Middle frontal gyrus (tissue), 1 donor: ENCODE measurements around the gene RFX8.
"Not testable (repeated sequence)": the region's sequence is repeated elsewhere in the genome, so short reads cannot be mapped to it uniquely, and the experiment has no call there.

ENCODE experiments used
- DNase-seq: peaks from one replicate; pipeline ENCODE4 v3.0.0-alpha.2; 2015; ENCODE audit warnings: low spot score; ENCODE audit errors: extremely low spot score

RFX8 gene

DNA sequence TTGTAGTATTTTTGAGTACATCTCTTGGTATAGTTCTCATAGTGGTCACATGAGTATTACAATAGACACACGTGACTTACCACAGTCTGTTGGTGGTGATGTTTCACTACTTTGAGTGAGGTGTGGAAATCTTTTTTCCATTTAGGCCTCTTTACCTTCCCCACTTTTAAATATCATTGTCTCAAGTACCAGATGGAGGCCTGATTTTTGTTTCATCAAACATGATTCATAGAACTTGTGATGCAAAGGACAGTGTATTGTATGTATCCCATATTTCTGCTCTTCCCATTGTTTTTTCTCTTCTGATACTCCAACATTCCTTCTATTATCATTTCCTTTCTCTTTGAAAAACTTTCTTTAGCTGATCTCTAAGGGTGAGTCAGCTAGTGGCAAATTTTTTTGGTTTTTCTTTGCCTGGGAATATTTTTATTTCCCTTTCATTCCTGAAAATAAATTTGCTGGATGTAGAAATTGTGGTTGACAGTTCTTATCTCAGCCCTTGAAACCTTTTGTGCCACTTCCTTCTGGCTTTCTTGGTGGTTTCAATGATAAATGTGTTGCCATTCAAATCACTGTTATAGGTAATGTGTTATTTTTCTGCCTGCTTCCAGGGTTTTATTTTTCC is 32.8 kb downstream of the RFX8 start:
- no peak for DNase-seq

DNA sequence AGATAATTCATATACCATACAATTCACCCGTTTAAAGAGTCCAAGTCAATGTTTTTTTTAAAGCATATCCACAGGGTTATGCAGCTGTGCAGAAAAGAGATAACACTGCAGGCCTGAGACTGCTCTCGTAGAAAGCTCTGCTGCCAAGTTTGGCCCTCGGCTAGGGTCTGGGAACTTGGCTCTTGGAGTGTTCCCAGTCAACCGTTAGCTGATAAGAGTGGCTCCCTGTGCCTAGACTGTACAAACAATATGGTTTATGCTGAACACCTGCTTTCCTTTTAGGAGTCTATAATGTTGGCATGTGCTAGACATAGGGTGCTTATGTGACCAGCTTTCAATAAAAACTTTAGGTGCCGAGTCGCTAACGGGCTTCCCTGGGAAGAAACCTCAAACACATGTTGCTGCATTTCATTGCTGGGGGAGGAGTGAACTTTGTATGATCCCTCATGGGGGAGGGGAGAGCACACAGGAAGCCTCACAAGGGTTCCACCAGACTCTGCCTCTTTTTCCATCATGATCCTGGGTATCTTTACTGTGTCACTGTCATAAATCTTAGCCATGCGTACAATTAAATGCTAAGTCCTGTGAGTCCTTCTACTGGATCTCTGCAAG is 34.7 kb downstream of the RFX8 start:
- no peak for DNase-seq

DNA sequence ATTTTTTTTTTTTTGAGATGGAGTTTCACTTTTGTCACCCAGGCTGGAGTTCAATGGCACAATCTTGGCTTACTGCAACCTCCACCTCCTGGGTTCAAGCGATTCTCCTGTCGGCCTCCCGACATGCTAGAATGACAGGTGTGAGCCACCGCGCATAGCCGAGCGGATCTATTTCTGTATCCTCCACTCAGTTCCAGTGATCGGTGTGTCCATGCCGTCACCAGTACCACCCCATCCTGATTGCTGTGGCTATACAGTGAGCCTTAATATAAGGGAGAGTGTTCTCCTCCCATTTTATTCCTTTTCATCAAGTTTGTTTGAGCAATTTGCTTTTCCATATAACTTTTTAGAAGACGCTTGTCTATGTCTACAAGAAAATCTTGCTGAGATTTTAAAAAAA is 35.2 kb downstream of the RFX8 start:
- no peak for DNase-seq

DNA sequence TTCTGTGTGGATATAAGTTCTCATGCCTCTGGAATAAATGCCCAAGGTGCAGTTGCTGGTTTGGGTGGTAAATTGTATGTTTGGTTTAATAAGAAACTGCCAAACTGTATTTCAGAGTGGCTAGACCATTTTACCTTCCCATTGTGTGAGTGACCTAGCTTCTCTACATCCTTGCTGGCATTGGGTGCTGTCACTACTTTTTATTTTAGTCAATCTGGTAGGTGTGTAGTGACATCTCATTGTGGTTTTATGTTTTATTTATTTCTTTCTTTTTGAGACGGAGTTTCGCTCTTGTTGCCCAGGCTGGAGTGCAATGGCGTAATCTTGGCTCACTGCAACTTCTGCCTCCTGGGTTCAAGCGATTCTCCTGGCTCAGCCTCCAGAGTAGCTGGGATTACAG is 36.4 kb downstream of the RFX8 start:
- not testable (repeated sequence) for DNase-seq

DNA sequence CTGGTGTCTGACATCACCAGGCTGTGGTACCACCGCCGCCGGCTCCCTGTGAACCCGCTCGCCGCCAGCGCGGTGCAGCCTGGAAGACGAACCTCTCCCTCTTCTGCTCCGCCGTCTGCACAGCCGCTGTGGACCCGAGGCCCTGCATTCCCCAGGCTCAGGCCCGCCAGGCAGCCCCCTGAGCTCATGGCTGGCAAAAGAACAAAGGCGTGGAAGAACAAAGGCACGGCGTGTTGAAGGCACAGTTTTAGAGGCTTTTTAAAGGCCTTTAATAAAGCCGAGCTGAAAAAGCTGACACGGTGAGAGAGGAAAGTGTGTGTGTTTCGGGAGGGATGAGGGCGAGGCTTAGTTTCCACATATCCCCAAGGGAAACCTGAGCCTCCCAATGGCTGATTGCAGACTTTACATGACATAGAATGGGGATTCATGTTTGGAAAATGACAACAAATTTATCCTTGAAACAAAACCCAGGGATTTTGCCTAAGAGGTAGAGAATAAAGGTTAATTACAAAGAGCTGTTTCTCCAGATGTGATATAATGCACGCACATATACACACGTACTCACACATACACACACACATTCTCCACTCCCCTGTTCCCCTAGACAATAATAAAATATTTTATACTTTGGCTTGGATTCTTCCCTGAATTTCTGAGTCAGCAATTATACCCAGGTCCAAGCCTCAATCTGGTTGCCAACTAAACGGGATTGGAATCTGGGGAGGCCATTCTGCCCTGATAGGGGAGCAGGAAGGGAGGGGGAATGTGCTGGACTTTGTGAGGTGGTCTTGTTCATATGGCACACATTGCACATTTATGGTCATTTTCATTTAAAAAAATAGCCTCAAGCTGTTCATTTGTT is 39.7 kb downstream of the RFX8 start:
- no peak for DNase-seq

DNA sequence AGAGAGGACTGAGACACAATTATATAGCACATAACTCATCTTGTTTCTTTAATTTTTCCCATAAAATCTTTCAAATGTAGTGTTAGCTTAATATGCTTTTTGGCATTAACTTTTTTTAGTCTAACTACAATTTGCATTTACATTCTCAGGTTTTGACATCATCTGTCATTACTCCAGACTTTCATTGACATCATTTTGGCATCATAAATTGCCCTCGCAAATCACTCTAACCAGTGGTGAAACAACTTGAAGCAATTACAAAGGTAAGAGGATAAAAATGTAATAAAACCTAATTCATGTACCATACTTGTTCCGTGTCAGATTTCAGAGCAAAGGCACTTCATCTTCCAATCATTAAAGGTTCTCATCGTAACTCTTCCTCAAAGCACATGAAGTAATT is 41.4 kb downstream of the RFX8 start:
- DNase-seq: no peak

DNA sequence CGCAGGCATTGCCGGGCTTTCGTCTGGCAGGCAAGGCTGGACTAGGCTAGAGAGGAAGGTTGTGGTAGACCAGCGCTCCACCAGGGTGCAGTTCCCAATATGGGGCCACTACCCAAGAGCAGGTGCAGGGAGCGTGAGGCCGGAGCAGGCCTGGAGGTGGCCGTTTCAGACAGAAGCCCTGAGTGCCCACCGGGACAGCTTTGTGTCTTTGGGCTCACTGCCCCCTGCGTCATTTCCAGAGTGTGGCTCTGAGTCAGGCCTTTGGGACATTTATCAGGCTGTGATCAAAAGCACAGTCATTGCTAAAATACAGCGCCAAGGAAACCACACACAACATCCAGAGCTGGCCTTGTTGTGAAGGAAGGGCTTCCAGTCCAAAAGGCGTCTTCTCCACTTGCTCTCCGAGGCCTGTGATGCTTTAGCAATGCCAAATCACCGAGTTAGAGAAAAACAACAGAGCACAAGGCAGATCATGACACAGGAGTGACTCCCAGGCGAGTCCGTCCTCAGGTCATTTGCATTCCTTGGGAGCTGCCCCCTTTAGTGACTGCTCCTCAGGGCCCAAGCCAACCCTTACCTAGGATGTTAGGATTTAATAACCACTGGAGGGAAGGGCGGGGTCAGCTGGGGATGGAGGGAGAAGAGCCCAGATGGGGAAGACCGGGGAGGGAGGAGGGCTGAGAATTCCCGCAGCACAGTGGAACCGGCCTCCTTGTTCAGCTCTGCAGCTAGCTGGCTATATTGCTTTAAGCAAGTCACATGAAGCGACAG is 42.3 kb downstream of the RFX8 start:
- DNase-seq: no peak

DNA sequence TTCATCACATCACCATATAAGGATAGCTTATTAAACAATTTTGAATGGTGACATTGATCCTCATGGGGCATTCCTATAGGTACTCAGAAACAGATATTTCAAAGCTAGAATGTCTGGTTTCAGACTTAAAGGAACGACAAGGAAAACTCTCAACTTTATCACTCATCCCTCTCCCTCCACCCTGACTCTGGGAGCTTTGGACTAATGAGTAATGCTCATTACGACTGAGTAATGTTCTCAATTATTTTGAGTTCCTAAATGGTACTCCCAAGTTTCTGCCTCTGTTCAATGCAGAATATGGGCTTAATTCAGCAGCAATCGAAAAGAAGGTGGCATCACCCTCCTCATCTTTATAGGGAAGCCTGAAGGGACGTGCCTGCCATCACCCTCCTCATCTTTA is 43.4 kb downstream of the RFX8 start:
- no peak for DNase-seq

DNA sequence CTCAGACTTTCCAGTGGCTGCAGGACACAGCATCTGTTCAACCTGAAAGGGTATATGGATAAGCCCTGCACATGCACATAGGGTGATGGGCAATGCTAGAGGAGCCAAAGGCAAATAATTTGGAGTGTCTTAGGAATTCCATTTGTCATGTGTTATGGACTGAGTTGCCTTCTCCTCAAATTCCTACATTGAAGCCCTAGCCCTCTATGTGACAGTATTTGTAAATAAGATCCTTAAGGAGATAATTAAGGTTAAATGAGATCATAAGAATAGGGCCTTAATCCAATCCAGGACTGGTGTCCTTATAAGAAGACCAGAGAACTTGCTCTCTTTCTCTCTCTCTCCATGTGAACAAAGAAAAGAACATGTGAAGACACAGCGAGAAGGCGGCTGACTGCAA is 44.8 kb downstream of the RFX8 start:
- no peak for DNase-seq

DNA sequence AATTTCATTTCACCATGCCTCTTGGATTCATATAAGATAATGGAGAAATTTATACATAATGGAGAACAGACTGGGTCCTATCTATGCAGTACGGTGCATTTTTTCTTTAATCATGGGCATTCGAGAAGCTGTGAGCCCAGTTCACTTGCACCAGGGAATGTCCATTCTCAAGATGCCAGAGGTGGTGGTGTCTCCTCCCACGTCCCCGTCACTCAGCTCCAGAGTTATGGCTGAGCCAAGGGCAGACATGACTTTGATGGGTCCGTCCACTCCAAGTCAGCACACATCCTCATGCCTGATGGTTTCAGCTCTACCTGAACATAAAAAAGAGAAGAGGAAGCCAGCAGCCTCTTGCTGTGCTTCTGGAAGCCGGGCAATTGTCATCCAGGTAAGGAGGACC is 45.5 kb downstream of the RFX8 start:
- DNase-seq: no peak

DNA sequence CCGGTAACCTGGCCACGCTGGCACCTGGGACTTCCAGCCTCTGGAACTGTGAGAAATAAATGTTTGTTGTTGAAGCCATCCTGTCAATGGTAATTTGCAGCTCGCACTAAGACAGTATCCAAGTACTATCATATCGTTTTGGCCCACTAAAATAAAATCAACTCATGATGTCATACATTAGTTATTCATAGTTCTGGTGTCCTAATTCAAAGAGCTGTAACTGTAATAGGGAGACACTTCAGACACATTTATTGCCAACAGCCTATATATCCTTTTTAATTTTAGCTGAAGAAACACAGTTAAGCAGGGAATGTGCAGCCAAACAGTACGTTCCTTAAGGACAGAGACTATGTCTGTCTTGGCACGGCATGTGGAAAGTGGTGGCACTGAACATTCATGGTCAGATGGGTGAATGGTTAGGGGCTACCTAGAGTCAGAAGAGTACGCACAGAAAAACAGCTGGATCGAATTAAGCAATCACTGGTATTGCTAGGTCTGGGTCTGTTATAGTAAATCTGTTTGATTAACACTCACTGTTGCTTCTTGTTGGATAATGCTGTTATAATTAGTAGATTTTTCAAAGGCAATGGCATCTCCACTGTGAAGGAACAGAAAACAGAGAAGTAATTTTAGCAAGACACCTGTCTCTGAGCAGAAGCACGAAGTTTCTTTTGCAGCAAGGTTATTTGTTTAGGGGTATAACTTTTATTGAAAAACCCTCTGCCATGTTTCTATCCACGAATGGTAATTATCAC is 46.3 kb downstream of the RFX8 start:
- DNase-seq: no peak

DNA sequence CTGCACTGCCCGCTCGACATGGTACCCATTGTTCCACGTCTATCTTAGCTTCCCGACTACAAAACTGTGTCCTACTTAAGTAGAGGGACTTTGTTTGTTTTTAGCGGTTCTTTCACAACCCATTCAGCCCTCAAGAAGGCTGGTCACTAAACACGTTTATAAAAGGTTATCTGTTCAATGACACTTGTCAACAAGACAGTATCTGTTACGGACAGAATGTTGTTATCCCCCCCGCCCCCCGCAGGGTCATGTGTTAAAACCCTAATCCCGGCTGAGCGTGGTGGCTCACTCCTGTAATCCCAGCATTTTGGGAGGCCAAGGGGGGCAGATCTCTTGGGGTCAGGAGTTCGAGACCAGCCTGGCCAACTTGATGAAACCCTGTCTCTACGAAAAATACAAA is 47.2 kb downstream of the RFX8 start:
- DNase-seq: no peak

DNA sequence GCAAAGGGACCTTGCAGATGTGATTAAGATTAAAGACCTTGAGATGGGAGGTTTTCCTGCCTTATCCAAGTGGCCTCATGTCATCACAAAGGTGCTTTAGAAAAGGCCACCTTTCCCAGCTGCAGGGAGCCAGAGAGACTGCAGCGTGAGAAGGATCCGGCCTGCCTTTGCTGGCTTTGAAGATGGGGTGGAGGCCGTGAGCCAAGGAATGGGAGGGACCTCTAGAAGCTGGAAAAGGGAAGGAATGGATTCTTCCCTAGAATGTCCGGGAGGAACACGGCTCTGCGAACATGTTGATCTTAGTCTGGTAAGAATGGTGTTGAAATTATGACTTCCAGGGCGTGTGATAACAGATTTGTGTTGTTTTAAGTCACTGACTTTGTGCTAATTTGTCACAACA is 47.7 kb downstream of the RFX8 start:
- no peak for DNase-seq

DNA sequence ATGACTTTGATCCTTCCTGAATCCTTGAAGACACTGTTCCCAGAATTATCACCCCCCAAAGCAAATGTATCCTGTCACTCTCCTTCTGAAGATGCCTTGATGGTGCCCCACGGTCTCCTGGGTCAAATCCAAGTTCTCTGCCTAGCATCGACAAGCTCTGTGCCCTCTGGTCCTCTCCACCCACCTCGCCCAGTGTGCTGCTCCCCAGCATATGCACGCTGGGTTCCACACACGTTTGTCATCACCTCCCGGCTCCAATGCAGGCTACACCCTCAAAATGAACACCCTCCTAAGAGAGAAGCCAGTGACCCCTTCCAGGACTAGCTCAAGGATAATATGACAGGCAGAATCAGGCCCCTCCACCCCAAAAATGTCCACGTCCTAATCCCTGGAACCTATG is 48.1 kb downstream of the RFX8 start:
- DNase-seq: no peak

DNA sequence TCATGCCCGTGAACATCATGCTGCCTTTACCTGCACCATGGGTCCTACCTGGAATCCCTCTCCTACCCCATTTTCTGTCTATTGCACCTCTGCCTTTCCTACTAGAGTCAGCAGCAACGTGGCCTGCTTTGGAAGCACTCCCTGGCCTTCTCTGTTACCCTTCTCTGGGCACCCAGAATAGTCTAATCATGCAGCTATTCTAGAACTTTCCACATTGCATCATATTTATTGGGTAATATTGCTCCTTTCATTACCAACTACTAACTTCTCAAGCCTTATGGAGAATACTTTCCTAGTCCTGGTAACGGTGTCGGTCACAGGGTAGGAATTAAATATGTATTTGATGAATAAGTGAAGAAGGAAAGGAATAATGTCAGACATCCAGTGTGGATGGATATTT is 54.3 kb downstream of the RFX8 start:
- no peak for DNase-seq

DNA sequence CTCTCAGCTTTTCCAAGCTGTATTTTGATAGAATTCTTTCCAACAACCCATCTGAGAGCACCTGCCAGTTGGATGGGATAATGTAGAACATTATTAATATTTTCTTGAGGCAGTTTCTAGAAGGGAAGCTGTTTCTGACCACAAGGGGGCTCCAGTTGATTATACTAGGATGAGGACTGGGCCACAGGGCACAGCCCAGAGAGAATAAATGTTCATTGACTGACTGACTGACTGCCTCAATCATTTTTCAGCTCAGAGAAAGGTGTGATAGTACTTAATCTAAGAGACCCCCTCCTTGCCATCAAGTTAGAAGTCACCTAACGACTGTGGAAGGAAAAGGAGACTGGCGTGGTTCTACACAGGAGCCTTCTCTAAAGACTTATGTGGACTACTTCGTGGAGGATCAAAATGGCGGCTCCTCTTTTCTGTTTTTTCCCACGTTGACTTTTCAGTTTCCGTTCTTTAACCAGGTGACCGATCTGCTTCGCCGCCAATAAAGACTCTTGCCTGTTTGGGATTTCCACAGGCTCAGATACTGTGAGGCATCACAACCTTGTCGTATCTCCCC is 55.7 kb downstream of the RFX8 start:
- DNase-seq: no peak

DNA sequence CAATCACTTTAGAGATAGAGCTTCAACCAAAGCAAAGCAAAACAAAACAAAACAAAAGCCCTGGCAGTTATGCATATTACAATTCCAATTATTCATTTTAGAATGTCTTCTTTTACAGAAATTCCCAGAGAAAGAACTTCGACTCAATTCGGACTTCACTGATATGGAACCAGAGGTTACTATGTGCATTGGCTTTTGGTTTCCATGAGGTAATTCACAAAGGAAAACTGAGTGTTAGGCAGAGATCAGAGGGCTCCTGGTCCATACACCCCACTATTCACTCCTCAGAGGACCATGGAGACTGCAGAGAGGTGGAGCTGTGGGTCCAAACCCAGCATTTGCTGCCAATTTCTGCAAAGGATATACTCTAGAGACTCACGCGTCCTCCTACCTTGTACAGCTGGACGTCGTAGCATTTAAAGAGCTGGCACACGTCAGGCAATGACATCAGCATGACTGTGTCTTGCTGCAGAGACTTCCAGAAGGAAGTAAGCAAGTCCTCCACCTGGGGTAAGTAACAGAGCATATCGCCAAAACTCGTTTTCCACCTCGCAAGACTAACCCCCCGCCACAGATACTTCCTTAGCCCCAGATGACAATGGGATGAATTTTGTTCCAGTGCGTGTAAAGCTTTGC is 56.3 kb downstream of the RFX8 start:
- no peak for DNase-seq

DNA sequence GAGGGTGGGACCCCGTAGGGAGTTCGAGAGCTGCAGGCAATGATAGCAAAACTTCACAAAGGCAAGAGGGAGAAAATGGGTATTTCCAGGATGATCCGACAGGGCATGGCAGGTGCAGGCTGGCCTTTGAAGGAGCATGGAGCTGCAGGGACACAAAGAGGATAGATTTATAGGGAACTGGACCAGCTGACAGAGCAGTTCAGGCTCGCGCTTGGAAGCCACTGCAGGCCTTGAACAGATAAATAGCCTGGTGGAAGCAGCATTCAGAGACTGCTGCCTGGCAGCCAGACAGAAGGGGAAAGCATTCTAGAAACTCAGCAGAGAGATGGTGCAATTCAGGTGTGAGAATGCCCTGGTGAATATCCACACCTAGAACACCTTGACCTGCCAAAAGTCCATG is 58.3 kb downstream of the RFX8 start:
- no peak for DNase-seq

DNA sequence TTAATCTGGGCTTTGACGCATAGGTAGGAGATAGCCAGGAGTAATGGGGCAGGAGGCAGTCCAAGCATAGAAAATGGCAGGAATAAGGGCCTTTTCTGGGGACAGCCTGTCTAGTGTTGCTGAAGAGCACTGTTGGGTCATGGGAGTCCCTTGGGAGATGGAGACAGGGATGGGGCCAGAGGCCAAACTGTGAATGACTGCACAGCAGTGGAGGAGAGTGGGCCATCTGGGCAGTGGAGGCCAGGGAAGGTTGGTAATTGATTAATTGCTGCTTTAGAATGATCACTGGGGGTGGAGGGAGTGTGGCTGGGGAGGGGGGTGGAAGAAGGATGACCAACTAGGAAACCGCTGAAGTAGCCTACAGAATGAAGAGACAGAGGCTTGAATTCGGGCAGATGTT is 59.0 kb downstream of the RFX8 start:
- DNase-seq: no peak

DNA sequence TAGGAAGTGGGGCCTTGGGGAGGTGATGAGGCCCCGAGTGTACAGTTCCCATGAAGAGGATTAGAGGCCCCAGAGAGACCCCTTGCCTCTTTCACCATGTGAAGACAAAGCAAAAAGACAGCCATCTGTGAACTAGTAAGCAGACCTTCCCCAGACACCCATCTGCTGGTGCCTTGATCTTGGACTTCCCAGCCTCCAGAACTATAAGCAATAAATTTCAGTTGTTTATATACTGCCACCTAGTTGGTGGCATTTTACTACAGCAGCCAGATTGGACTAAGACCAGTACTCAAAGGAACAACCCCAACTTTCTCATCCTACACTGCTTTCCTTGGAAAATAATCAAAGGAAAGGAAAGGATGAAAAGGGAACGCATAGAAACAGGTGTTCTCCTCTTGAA is 59.7 kb downstream of the RFX8 start:
- DNase-seq: no peak
